HG03439 (cell line): ENCODE results near the gene DCTPP1.
"Not testable (repeated sequence)": the region's sequence is repeated elsewhere in the genome, so short reads cannot be mapped to it uniquely, and the experiment has no call there.

ENCODE experiments used
- ATAC-seq: cut with Tn5 transposase; IDR thresholded peaks from one replicate; pipeline ENCODE4 v1.9.1; 2021; ENCODE audit warnings: mild to moderate bottlenecking, moderate library complexity; ENCODE audit not compliant: unreplicated experiment

The DCTPP1 gene

GRCh38 chr16:30414159-30414558 lies 15.7 kb downstream of the DCTPP1 start:
- ATAC-seq, result no peak

DNA sequence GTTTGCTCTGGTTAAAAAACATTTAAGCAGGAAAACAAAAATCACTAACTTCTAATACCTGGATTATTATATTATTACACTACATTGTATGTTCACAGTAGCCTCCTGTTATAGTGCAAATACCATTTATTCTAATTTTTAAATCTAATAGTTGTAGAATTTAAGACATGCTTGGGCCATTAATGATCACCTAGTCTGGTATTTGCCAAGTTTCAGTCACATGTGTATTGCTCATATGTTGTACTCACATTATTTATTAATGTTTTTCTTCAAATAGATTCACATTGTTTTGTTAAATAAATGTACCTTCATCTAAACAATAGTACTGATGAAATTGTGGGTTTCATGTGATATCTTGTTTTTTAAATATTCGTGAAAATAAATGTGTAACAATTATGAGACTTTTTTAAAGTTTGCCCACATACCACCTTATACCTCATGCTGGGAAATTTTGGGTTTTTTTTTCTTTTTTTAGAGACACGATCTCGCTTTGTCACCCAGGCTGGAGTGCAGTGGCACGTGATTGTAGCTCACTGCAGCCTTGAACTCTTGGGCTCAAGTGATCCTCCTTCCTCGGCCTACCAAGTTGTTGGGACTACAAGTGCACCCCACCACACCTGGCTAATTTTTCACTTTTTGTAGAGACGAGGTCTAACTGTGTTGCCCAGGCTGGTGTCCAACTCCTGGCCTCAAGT lies 16.6 kb downstream of the DCTPP1 start:
- no peak for ATAC-seq

- ATAC-seq, result peak; percentile 32
Observed at GRCh38 chr16:30409125-30410060, 20.4 kb downstream of the DCTPP1 start.

- ATAC-seq, result peak; percentile 22
Observed at GRCh38 chr16:30407804-30408534, 21.9 kb downstream of the DCTPP1 start.

GRCh38 chr16:30407102-30407803 lies 22.6 kb downstream of the DCTPP1 start, which contains the start of gene ZNF771:
Gene ZNF771, plus strand, starts transcription at chr16:30407606. Its CDS starts 448 bp downstream, at chr16:30408054.
- ATAC-seq, result peak; percentile 78

- peak; percentile 9 for ATAC-seq
Observed at GRCh38 chr16:30406795-30407101, 23.1 kb downstream of the DCTPP1 start.

- ATAC-seq, result no peak
Observed at GRCh38 chr16:30401768-30402425, 27.9 kb downstream of the DCTPP1 start.

GRCh38 chr16:30399435-30400186 lies 30.2 kb downstream of the DCTPP1 start:
- no peak for ATAC-seq

DNA sequence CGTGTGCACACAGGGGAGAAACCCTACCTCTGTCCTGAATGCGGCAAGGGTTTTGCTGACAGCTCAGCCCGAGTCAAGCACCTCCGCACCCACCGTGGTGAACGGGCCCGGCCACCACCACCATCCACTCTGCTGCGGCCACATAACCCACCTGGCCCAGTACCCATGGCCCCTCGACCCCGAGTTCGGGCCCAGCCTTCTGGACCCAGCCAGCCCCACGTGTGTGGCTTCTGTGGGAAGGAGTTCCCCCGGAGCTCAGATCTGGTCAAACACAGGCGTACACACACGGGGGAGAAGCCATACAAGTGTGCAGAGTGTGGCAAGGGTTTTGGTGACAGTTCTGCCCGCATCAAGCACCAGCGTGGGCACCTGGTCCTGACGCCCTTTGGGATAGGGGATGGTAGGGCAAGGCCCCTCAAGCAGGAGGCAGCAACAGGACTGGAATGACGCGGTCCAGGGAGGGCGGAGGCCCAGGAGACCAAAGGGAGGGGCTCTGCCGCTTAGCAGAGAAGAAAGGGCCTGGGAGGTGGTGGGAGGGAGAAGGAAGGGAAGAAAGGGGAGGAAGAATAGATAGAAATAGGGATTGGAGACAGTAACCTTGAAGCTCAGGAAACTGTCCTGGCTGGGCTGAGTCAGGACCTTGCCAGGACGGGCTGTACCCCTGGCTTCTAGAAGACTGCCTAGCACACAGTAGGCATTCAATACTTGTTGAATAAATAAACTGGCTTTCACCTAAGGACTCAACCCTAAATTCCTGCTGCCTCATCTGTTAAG lies 31.0 kb downstream of the DCTPP1 start:
- no peak for ATAC-seq

GRCh38 chr16:30397776-30398660 lies 31.8 kb downstream of the DCTPP1 start:
- ATAC-seq, result no peak

- no peak for ATAC-seq
Observed at GRCh38 chr16:30397056-30397455, 32.8 kb downstream of the DCTPP1 start.

GRCh38 chr16:30396627-30397026 lies 33.2 kb downstream of the DCTPP1 start:
- not testable (repeated sequence) for ATAC-seq

DNA sequence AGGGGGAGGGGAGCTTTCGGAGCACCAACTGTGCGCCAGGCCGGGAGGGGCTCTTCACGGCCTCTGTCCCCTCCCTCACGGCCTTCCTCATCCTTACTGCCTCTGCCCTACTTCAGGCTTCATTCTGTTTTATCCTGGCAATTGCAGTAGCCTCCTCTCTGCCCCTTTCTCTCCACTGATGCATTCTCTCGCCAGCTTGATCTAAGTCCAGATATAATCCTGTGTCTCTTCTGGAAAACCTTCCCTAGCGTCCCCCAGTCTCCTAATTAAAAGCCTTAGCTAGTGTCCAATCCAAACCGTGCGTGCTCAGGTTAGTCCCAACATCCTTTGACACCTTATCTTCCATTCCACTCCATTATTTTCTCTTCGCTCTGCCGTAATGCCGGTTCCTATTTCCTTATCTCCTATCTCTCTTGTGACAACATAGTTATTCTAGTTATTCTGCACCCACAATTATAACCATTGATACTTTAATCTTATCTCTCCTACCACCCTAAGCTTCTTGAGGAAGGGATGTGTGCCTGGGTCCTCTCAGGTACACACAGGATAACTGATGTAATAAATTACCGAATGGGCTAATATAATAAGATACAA lies 33.7 kb downstream of the DCTPP1 start:
- ATAC-seq, result no peak

DNA sequence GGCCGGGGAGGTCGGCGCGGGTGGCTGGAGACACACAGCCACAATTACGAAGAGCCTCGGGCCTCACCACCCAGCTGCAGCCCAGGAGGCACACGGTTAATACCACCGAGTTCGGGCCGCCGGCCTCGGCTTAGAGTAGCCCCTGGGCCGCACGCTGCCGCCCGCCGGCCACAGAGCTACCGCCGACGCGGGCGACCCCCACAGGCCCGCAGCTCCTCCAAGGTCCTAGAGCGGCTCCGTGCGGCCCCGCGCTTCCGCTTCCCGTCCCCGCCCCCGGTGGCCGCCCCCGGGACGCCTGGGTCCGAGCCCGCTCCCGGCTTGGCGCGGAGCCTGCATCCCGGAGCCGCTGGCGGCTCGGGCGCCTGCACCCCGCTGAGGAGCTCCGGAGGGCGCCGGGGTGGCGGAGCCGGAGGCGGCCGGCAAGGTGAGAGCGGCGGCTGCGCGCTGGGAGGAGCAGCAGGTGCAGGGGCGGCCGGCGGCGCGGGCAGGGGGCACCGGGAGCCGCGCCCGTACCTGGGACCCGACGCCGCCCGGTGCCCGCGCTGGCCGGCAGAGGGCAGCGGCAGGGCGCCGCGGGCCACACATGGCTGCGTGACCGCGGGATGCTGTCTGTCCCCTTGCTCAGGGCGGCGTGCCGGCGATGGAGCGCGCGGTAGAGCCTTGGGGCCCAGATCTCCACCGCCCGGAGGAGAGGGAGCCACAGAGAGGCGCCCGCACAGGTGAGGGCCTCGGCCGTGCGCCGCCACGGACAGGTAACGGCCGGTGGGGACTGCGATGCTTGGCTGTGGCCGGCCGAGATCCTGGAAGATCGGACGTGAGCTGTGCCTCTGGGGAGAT lies 34.5 kb downstream of the DCTPP1 start, which contains the start of gene ZNF48:
Gene ZNF48 (plus strand): TSS at position 266 of the 837 bp plus-strand sequence. CDS start 375 bp downstream, at position 641.
- ATAC-seq, result peak; percentile 61

DNA sequence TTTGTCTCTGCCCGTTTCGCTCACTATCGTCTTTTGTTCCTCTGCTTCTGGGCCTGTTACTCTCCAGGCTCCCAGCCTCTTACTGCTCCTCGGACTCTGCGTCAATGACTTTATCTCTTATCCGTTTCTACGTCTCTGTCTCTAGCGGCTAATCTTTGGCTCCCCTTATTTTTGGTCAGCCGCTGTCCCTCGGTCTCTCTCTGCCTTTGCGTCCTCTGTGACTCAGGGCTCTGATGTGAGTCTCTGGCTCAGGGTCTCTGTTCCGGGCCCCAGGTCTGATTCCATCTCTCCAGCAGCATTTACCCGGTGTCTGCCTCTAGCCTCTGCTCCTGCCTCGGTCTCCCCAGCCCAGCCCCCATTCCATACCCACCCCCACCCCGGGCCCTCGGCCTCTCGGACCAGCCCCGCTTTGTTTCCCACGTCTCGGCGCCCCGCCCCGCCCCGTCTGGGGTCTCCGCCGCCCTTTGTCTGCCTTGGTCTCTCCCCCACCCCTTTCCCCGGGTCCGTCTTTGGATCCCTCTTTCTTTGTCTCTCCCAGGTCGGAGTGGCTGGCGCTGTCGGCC lies 35.2 kb downstream of the DCTPP1 start:
- no peak for ATAC-seq

- no peak for ATAC-seq
Observed at GRCh38 chr16:30383521-30383920, 46.3 kb downstream of the DCTPP1 start.
